Measurements from ENCODE around the gene ATOSA. TPM values are rescaled to one million over a fixed set of nuclear protein-coding genes. Genes with fewer than 3 reads are reported as not detected.

Gene ATOSA
- total and polyA plus RNA-seq, 2 of the 8 experiments (the other 6 are each of a cell fraction or from before 2014, with no cell fraction given), result 4.6 to 7.9 TPM

- no peak for TF ChIP-seq NANOG (IDR thresholded peaks at IDR 0.05; ENCODE audit: insufficient read depth, low read depth, low read length, poor library complexity, severe bottlenecking)
- TF ChIP-seq SIN3A (conservative IDR thresholded peaks at IDR 0.05 in 1 of 2, IDR thresholded peaks at IDR 0.05 in 1 of 2; ENCODE audit: low read depth in 1 of 2, low read length in 2 of 2), result no peak
- TF ChIP-seq BRCA1 (IDR thresholded peaks at IDR 0.05; ENCODE audit: low read depth, low read length), result no peak
- TF ChIP-seq SUZ12 (IDR thresholded peaks at IDR 0.05; ENCODE audit: low read length), result no peak
- TF ChIP-seq KDM5A (IDR thresholded peaks at IDR 0.05; ENCODE audit: low read length), result no peak
Measured at GRCh38 chr15:52673734-52674133, 5.5 kb downstream of the ATOSA start (continued).

Data from H1 (cell line).